ENCODE data around the gene MEX3A. TPM values are rescaled to one million over a fixed set of nuclear protein-coding genes. Genes with fewer than 3 reads are reported as not detected.

Gene MEX3A
- total RNA-seq, 1 donor from 2014 or later: 63.9 TPM

GRCh38 chr1:156095906-156096508 lies 13.7 kb upstream of the MEX3A start:
- Mint-ChIP-seq H3K27me3 (ENCODE audit: unreplicated experiment) (peaks cover 9% of the 10 kb centered on the region), H3K4me1 (ENCODE audit: unreplicated experiment) (peaks cover 33% of the 10 kb centered on the region), H3K27ac (ENCODE audit: unreplicated experiment) (peak overlapping the region; percentile 82), H3K9me3 (ENCODE audit: unreplicated experiment) (no peaks in the 10 kb centered on the region), H3K4me3 (ENCODE audit: unreplicated experiment) (peak overlapping the region; percentile 22), H3K36me3 (ENCODE audit: low read depth, unreplicated experiment) (peaks cover 46% of the 10 kb centered on the region)
- TF ChIP-seq CTCF (IDR thresholded peaks at IDR 0.05; ENCODE audit: unreplicated experiment): no peak
- DNase-seq (ENCODE audit: low spot score): no peak

- Mint-ChIP-seq H3K27me3 (ENCODE audit: unreplicated experiment) (peaks cover 2% of the 10 kb centered on the region), H3K9me3 (ENCODE audit: unreplicated experiment) (no peaks in the 10 kb centered on the region), H3K36me3 (ENCODE audit: low read depth, unreplicated experiment) (peaks cover 21% of the 10 kb centered on the region)
Observed at GRCh38 chr1:156091610-156092009, 9.3 kb upstream of the MEX3A start.

GRCh38 chr1:156090840-156091188 lies 8.5 kb upstream of the MEX3A start:
- peak; percentile 87 for DNase-seq (ENCODE audit: low spot score)
- no peaks in the 10 kb centered on the region for H3K9me3 Mint-ChIP-seq (ENCODE audit: unreplicated experiment)
- TF ChIP-seq CTCF (IDR thresholded peaks at IDR 0.05; ENCODE audit: unreplicated experiment): peak; percentile 97
- peaks cover 3% of the 10 kb centered on the region for H3K27me3 Mint-ChIP-seq (ENCODE audit: unreplicated experiment)
- peak overlapping the region; percentile 86 for H3K27ac Mint-ChIP-seq (ENCODE audit: unreplicated experiment)
- H3K4me1 Mint-ChIP-seq (ENCODE audit: unreplicated experiment): peaks cover 25% of the 10 kb centered on the region
- peaks cover 13% of the 10 kb centered on the region for H3K36me3 Mint-ChIP-seq (ENCODE audit: low read depth, unreplicated experiment)
- peak overlapping the region; percentile 70 for H3K4me3 Mint-ChIP-seq (ENCODE audit: unreplicated experiment)

More at GRCh38 chr1:156091610-156092009, 9.3 kb upstream of the MEX3A start:
- H3K4me3 Mint-ChIP-seq (ENCODE audit: unreplicated experiment): peak overlapping the region; percentile 62
- DNase-seq (ENCODE audit: low spot score): no peak
- H3K27ac Mint-ChIP-seq (ENCODE audit: unreplicated experiment): peak overlapping the region; percentile 30
- peaks cover 25% of the 10 kb centered on the region for H3K4me1 Mint-ChIP-seq (ENCODE audit: unreplicated experiment)
- no peak for TF ChIP-seq CTCF (IDR thresholded peaks at IDR 0.05; ENCODE audit: unreplicated experiment)

- Mint-ChIP-seq H3K9me3 (ENCODE audit: unreplicated experiment) (no peaks in the 10 kb centered on the region), H3K36me3 (ENCODE audit: low read depth, unreplicated experiment) (peaks cover 12% of the 10 kb centered on the region), H3K4me3 (ENCODE audit: unreplicated experiment) (peak overlapping the region; percentile 70), H3K4me1 (ENCODE audit: unreplicated experiment) (peaks cover 28% of the 10 kb centered on the region), H3K27me3 (ENCODE audit: unreplicated experiment) (peaks cover 3% of the 10 kb centered on the region), H3K27ac (ENCODE audit: unreplicated experiment) (peak overlapping the region; percentile 86)
- DNase-seq (ENCODE audit: low spot score): no peak
- TF ChIP-seq CTCF (IDR thresholded peaks at IDR 0.05; ENCODE audit: unreplicated experiment): no peak
Observed at GRCh38 chr1:156090138-156090839, 8.0 kb upstream of the MEX3A start.

- peaks cover 3% of the 10 kb centered on the region for H3K27me3 Mint-ChIP-seq (ENCODE audit: unreplicated experiment)
- no peaks in the 10 kb centered on the region for H3K9me3 Mint-ChIP-seq (ENCODE audit: unreplicated experiment)
- no peak for TF ChIP-seq CTCF (IDR thresholded peaks at IDR 0.05; ENCODE audit: unreplicated experiment)
- no peak overlapping the region for H3K4me3 Mint-ChIP-seq (ENCODE audit: unreplicated experiment)
- peaks cover 12% of the 10 kb centered on the region for H3K36me3 Mint-ChIP-seq (ENCODE audit: low read depth, unreplicated experiment)
- DNase-seq (ENCODE audit: low spot score): no peak
- H3K4me1 Mint-ChIP-seq (ENCODE audit: unreplicated experiment): peaks cover 32% of the 10 kb centered on the region
- H3K27ac Mint-ChIP-seq (ENCODE audit: unreplicated experiment): peak overlapping the region; percentile 42
Observed at GRCh38 chr1:156089704-156090103, 7.4 kb upstream of the MEX3A start.

Data from endothelial cell (in vitro differentiated cells).